ENCODE data around the gene TNNT2.

TNNT2 gene

GRCh38 chr1:201421041-201421440, 43.6 kb upstream of the TNNT2 start:
- no peak overlapping the region for H3K4me3 ChIP-seq (ENCODE audit: low read depth, low read length)
- TF ChIP-seq, protein P1, sequence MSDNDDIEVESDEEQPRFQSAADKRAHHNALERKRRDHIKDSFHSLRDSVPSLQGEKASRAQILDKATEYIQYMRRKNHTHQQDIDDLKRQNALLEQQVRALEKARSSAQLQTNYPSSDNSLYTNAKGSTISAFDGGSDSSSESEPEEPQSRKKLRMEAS (IDR thresholded peaks at IDR 0.05; ENCODE audit: low read depth, low read length), result no peak
- no peak for TF ChIP-seq MYC (IDR thresholded peaks at IDR 0.05; ENCODE audit: low read depth, low read length)
- no peak for TF ChIP-seq POLR2A (IDR thresholded peaks at IDR 0.05; ENCODE audit: extremely low read depth, insufficient read length)
- no peak for TF ChIP-seq CTCF (IDR thresholded peaks at IDR 0.05; ENCODE audit: low read depth, low read length)
- no peak for DNase-seq (ENCODE audit: low read depth)

GRCh38 chr1:201420608-201421002, 43.1 kb upstream of the TNNT2 start:
- DNase-seq (ENCODE audit: low read depth), result no peak
- H3K4me3 ChIP-seq (ENCODE audit: low read depth, low read length), result no peak overlapping the region
- TF ChIP-seq MYC (IDR thresholded peaks at IDR 0.05; ENCODE audit: low read depth, low read length) (no peak), POLR2A (IDR thresholded peaks at IDR 0.05; ENCODE audit: extremely low read depth, insufficient read length) (no peak), CTCF (IDR thresholded peaks at IDR 0.05; ENCODE audit: low read depth, low read length) (no peak)
- TF ChIP-seq, protein P1 (IDR thresholded peaks at IDR 0.05; ENCODE audit: low read depth, low read length), result no peak

GRCh38 chr1:201419746-201420607, 42.5 kb upstream of the TNNT2 start:
- DNase-seq (ENCODE audit: low read depth), result no peak
- TF ChIP-seq, protein P1 (IDR thresholded peaks at IDR 0.05; ENCODE audit: low read depth, low read length), result no peak
- TF ChIP-seq CTCF (IDR thresholded peaks at IDR 0.05; ENCODE audit: low read depth, low read length), result no peak
- TF ChIP-seq MYC (IDR thresholded peaks at IDR 0.05; ENCODE audit: low read depth, low read length), result no peak
- TF ChIP-seq POLR2A (IDR thresholded peaks at IDR 0.05; ENCODE audit: extremely low read depth, insufficient read length), result no peak
- H3K4me3 ChIP-seq (ENCODE audit: low read depth, low read length), result no peak overlapping the region

GRCh38 chr1:201419256-201419655, 41.8 kb upstream of the TNNT2 start:
- no peak overlapping the region for H3K4me3 ChIP-seq (ENCODE audit: low read depth, low read length)
- TF ChIP-seq POLR2A (IDR thresholded peaks at IDR 0.05; ENCODE audit: extremely low read depth, insufficient read length), result no peak
- no peak for TF ChIP-seq MYC (IDR thresholded peaks at IDR 0.05; ENCODE audit: low read depth, low read length)
- TF ChIP-seq, protein P1 (IDR thresholded peaks at IDR 0.05; ENCODE audit: low read depth, low read length), result no peak
- TF ChIP-seq CTCF (IDR thresholded peaks at IDR 0.05; ENCODE audit: low read depth, low read length), result no peak
- no peak for DNase-seq (ENCODE audit: low read depth)

- H3K4me3 ChIP-seq (ENCODE audit: low read depth, low read length), result no peak overlapping the region
- no peak for DNase-seq (ENCODE audit: low read depth)
- no peak for TF ChIP-seq MYC (IDR thresholded peaks at IDR 0.05; ENCODE audit: low read depth, low read length)
- no peak for TF ChIP-seq POLR2A (IDR thresholded peaks at IDR 0.05; ENCODE audit: extremely low read depth, insufficient read length)
- TF ChIP-seq, protein P1 (IDR thresholded peaks at IDR 0.05; ENCODE audit: low read depth, low read length), result no peak
- TF ChIP-seq CTCF (IDR thresholded peaks at IDR 0.05; ENCODE audit: low read depth, low read length), result no peak
These were observed 41.0 kb upstream of the TNNT2 start for GRCh38 chr1:201418461-201418860.

Measured in NB4 (cell line).